HFFc6 (cell line): Measurements from ENCODE around the gene KCTD7. TPM values are rescaled to one million over a fixed set of nuclear protein-coding genes. Genes with fewer than 3 reads are reported as not detected.
A peak's percentile ranks its signal among the peaks of the same experiment; 100 is the strongest.

Experiments
- DNase-seq: peaks from one replicate; pipeline ENCODE4 v3.0.0-alpha.2; 2018
- H3K27ac Mint-ChIP-seq: 2 replicates; pipeline ENCODE4 v1.8.0; 2020; ENCODE audit warnings: mild to moderate bottlenecking, mixed read lengths
- H3K27me3 Mint-ChIP-seq: 2 replicates; pipeline ENCODE4 v1.8.0; 2021; ENCODE audit warnings: mild to moderate bottlenecking, moderate library complexity, mixed read lengths; ENCODE audit not compliant: insufficient read depth
- H3K36me3 Mint-ChIP-seq: 2 replicates; pipeline ENCODE4 v1.8.0; 2021; ENCODE audit warnings: low read depth, mixed read lengths
- H3K4me1 Mint-ChIP-seq: 2 replicates; pipeline ENCODE4 v1.8.0; 2020; ENCODE audit warnings: low read depth, mixed read lengths
- H3K4me3 Mint-ChIP-seq: 2 replicates; pipeline ENCODE4 v1.8.0; 2020; ENCODE audit warnings: mild to moderate bottlenecking, moderate library complexity, mixed read lengths
- H3K9me3 Mint-ChIP-seq: 2 replicates; pipeline ENCODE4 v1.8.0; 2020; ENCODE audit warnings: mild to moderate bottlenecking, mixed read lengths
- total RNA-seq, 6 experiments: library from RNA; stranded (reverse); fragmentation: NEBNext Ultra II Directional; extraction: Animal tissue kit (Norgen Biotek cat#: 25700); gene quantifications; 2 replicates in 1 of 6; 3 replicates in 5 of 6; pipeline ENCODE4 v1.2.3, GENCODE V29; 2021
- TF ChIP-seq, protein P1 (sequence below): fragments of 200-600 bp; sonication (generic); IDR thresholded peaks from 2 replicates; pipeline ENCODE4 v1.5.0; 2021; ENCODE audit warnings: antibody characterized with exemption, mild to moderate bottlenecking

The KCTD7 gene
- total RNA-seq, 6 experiments from 2014 or later: 8.2 to 11.8 (median 10.1) TPM

GRCh38 chr7:66627151-66627681 lies 1.5 kb upstream of the KCTD7 start:
- peak; percentile 16 for DNase-seq
- Mint-ChIP-seq H3K9me3 (no peaks in the 10 kb centered on the region; the same call in 1 of the 2 replicates), H3K27me3 (peaks cover 2% of the 10 kb centered on the region), H3K4me3 (peak overlapping the region; percentile 73), H3K27ac (peak overlapping the region; percentile 77), H3K4me1 (peaks cover 39% of the 10 kb centered on the region), H3K36me3 (peaks cover 11% of the 10 kb centered on the region; the same call in 1 of the 2 replicates)
- TF ChIP-seq, protein P1, sequence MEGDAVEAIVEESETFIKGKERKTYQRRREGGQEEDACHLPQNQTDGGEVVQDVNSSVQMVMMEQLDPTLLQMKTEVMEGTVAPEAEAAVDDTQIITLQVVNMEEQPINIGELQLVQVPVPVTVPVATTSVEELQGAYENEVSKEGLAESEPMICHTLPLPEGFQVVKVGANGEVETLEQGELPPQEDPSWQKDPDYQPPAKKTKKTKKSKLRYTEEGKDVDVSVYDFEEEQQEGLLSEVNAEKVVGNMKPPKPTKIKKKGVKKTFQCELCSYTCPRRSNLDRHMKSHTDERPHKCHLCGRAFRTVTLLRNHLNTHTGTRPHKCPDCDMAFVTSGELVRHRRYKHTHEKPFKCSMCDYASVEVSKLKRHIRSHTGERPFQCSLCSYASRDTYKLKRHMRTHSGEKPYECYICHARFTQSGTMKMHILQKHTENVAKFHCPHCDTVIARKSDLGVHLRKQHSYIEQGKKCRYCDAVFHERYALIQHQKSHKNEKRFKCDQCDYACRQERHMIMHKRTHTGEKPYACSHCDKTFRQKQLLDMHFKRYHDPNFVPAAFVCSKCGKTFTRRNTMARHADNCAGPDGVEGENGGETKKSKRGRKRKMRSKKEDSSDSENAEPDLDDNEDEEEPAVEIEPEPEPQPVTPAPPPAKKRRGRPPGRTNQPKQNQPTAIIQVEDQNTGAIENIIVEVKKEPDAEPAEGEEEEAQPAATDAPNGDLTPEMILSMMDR: no peak

GRCh38 chr7:66627881-66628360 lies 760 bp upstream of the KCTD7 start:
- no peak for DNase-seq
- Mint-ChIP-seq H3K4me1 (peaks cover 39% of the 10 kb centered on the region), H3K27me3 (no peaks in the 10 kb centered on the region; the same call in 1 of the 2 replicates), H3K27ac (peak overlapping the region; percentile 97), H3K9me3 (no peaks in the 10 kb centered on the region; the same call in 1 of the 2 replicates), H3K4me3 (peak overlapping the region; percentile 93), H3K36me3 (peaks cover 11% of the 10 kb centered on the region; the same call in 1 of the 2 replicates)
- TF ChIP-seq, protein P1: no peak

DNA sequence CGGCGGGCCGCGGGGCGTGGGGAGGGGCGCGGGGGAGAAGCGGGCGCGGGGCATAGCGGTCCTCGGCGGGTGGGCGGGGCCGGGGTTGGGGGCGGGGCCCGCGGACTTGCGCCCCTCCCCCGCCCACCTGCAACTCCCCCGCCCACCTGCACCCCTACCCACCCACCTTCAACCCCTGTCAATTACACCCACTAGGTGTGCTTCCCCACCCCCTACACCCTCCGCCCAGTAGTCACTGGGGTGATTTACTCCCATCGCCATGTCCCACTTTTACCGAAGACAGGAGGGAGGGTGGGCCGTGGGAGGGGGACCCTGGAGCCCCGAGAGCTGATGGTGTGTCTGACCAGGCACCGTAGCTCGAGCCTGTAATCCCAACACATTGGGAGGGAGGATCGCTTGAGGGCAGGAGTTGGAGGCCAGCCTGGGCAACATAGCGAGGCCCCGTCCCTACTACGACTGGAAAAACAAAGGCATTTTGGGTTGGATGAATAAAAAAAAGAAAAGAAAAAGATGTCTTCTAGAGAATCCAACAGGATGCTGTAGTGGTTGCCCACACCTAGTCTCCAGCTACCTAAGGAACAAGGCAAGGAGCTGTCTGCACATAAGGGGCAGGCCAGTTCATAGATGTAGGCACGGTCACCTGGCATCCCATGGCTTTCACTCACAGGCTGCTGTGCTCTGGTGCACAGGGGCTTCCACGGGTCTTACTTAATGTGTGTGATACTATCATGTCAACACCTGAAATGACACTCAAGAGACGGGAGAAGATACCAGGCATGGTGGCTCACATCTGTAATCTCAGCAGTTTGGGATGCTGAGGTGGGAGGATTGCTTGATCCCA lies 761 bp downstream of the KCTD7 start:
- Mint-ChIP-seq H3K4me3 (peak overlapping the region; percentile 80), H3K9me3 (no peaks in the 10 kb centered on the region; the same call in 1 of the 2 replicates), H3K27me3 (no peaks in the 10 kb centered on the region; the same call in 1 of the 2 replicates), H3K27ac (peak overlapping the region; percentile 88), H3K36me3 (peaks cover 11% of the 10 kb centered on the region; the same call in 1 of the 2 replicates), H3K4me1 (peaks cover 41% of the 10 kb centered on the region)
- DNase-seq: no peak
- TF ChIP-seq, protein P1: no peak

DNA sequence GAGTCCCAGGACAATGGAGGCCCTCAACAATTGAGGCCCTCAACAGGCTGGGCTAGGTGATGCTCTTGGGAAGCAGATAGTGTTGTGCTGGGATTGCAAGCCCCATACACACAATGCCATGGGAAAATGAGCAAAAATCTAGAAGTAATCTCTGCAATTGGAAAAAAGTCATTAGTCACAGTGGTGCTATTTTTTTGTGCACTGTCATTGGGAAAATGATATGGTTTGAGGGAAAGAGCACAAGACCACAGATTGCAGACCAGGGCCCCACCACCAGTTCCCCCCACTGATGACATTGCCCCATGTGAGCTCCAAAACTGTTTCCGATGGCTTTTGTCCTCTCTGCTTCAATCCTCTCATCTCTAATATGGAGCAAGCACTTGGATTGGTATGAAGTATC lies 1.9 kb downstream of the KCTD7 start:
- Mint-ChIP-seq H3K36me3 (peaks cover 11% of the 10 kb centered on the region; the same call in 1 of the 2 replicates), H3K4me3 (no peak overlapping the region; the same call in 1 of the 2 replicates), H3K27me3 (no peaks in the 10 kb centered on the region; the same call in 1 of the 2 replicates), H3K9me3 (no peaks in the 10 kb centered on the region; the same call in 1 of the 2 replicates), H3K27ac (no peak overlapping the region), H3K4me1 (peaks cover 38% of the 10 kb centered on the region)
- TF ChIP-seq, protein P1: no peak
- DNase-seq: no peak

- Mint-ChIP-seq H3K36me3 (peaks cover 11% of the 10 kb centered on the region; the same call in 1 of the 2 replicates), H3K27ac (no peak overlapping the region), H3K9me3 (no peaks in the 10 kb centered on the region; the same call in 1 of the 2 replicates), H3K4me3 (no peak overlapping the region), H3K27me3 (no peaks in the 10 kb centered on the region; the same call in 1 of the 2 replicates), H3K4me1 (peaks cover 36% of the 10 kb centered on the region)
- TF ChIP-seq, protein P1: no peak
- DNase-seq: no peak
Observed at GRCh38 chr7:66631471-66631870, 2.8 kb downstream of the KCTD7 start.
